ENCODE data around the gene ZFAND6.

- TF ChIP-seq, protein P1, sequence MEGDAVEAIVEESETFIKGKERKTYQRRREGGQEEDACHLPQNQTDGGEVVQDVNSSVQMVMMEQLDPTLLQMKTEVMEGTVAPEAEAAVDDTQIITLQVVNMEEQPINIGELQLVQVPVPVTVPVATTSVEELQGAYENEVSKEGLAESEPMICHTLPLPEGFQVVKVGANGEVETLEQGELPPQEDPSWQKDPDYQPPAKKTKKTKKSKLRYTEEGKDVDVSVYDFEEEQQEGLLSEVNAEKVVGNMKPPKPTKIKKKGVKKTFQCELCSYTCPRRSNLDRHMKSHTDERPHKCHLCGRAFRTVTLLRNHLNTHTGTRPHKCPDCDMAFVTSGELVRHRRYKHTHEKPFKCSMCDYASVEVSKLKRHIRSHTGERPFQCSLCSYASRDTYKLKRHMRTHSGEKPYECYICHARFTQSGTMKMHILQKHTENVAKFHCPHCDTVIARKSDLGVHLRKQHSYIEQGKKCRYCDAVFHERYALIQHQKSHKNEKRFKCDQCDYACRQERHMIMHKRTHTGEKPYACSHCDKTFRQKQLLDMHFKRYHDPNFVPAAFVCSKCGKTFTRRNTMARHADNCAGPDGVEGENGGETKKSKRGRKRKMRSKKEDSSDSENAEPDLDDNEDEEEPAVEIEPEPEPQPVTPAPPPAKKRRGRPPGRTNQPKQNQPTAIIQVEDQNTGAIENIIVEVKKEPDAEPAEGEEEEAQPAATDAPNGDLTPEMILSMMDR (IDR thresholded peaks at IDR 0.05), result no peak
- TF ChIP-seq ZFX (IDR thresholded peaks at IDR 0.05; ENCODE audit: borderline replicate concordance), result no peak
Measured at GRCh38 chr15:80141916-80142598, 82.6 kb downstream of the ZFAND6 start.
